ENCODE measurements around the gene RAB36.

GRCh38 chr22:23168391-23169042 lies 23.2 kb downstream of the RAB36 start:
- no peak for TF ChIP-seq CTCF (IDR thresholded peaks at IDR 0.05 in 4 of 5, conservative IDR thresholded peaks at IDR 0.05 in 1 of 5)
- no peak for TF ChIP-seq POLR2A (IDR thresholded peaks at IDR 0.05)

Measured in gastrocnemius medialis (tissue), 4 donors.